Measurements from ENCODE around the gene TAS2R38. TPM values are rescaled to one million over a fixed set of nuclear protein-coding genes. Genes with fewer than 3 reads are reported as not detected.

Gene TAS2R38
- total and polyA plus RNA-seq, 4 donors, result not detected

DNA sequence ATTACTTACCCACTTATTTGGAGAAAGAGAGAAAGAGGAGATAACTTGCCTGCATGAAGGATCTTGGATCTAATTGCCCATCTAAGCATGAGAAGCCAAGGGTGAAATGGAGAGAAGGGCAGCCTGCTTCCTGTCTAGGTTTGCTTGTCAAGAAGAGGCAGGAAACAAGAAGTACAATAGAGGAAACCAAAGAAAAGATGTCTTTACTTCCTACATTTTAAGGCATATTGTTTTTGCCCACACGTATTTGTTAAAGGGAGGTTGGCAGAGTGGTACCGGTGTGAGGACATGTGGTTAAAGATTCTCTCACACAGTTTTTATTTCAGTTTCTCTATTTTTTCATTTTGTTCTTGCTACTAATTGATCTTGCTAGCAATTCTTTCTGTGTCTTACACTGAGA is 6.0 kb upstream of the TAS2R38 start:
- no peaks in the 10 kb centered on the region for H3K9me3 ChIP-seq (ENCODE audit: control insufficient read depth, insufficient read depth, low read length)
- no peaks in the 10 kb centered on the region for H3K27me3 ChIP-seq (ENCODE audit: control insufficient read depth, insufficient read depth, low read length)
- H3K4me1 ChIP-seq (ENCODE audit: control insufficient read depth, insufficient read depth, low read length), result peaks cover 6% of the 10 kb centered on the region
- WGBS (ENCODE audit: insufficient coverage), result no CpG with 5 or more reads among the region's 2 CpGs
- DNase-seq (ENCODE audit: low read depth in 4 of 6, low spot score in 6 of 6), result no peak
- no peak overlapping the region for H3K27ac ChIP-seq (ENCODE audit: low read depth, low read length)
- no peak overlapping the region for H3K4me3 ChIP-seq (ENCODE audit: low read depth, low read length)
- no peaks in the 10 kb centered on the region for H3K36me3 ChIP-seq (ENCODE audit: control insufficient read depth, insufficient read depth, low read length)

DNA sequence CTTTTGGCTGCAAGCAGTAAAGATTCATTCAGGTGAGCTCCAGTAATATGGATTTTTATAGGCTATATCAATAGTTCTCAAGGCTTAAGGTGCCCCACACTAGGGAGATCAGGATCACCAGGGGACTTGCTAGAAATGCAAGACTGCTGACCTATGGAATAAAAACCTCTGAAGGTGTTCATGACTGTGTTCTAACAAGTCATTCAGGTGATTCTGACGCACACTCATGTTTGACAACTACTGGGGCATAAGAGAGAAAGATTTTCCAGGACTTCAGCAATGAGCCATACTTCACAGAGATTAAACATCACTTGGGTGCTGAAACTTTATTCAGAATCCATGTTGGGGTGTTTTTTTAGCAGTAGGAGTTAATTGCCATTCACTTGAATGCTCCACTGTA is 4.8 kb upstream of the TAS2R38 start:
- H3K27ac ChIP-seq (ENCODE audit: low read depth, low read length), result no peak overlapping the region
- H3K27me3 ChIP-seq (ENCODE audit: control insufficient read depth, insufficient read depth, low read length), result no peaks in the 10 kb centered on the region
- no peak for DNase-seq (ENCODE audit: low read depth in 4 of 6, low spot score in 6 of 6)
- H3K4me3 ChIP-seq (ENCODE audit: low read depth, low read length), result no peak overlapping the region
- no peaks in the 10 kb centered on the region for H3K9me3 ChIP-seq (ENCODE audit: control insufficient read depth, insufficient read depth, low read length)
- H3K4me1 ChIP-seq (ENCODE audit: control insufficient read depth, insufficient read depth, low read length), result peaks cover 6% of the 10 kb centered on the region
- H3K36me3 ChIP-seq (ENCODE audit: control insufficient read depth, insufficient read depth, low read length), result no peaks in the 10 kb centered on the region
- no CpG with 5 or more reads among the region's 1 CpG for WGBS (ENCODE audit: insufficient coverage)

GRCh38 chr7:141976524-141977245 is 3.1 kb upstream of the TAS2R38 start:
- no peak for DNase-seq (ENCODE audit: low read depth in 4 of 6, low spot score in 6 of 6)
- Histone ChIP-seq H3K9me3 (ENCODE audit: control insufficient read depth, insufficient read depth, low read length) (no peaks in the 10 kb centered on the region), H3K36me3 (ENCODE audit: control insufficient read depth, insufficient read depth, low read length) (no peaks in the 10 kb centered on the region), H3K27me3 (ENCODE audit: control insufficient read depth, insufficient read depth, low read length) (no peaks in the 10 kb centered on the region), H3K4me3 (ENCODE audit: low read depth, low read length) (peak overlapping the region; percentile 22), H3K27ac (ENCODE audit: low read depth, low read length) (no peak overlapping the region), H3K4me1 (ENCODE audit: control insufficient read depth, insufficient read depth, low read length) (peaks cover 6% of the 10 kb centered on the region)
- WGBS (ENCODE audit: insufficient coverage), result 63% methylated on average over 3 of the region's 11 CpGs

DNA sequence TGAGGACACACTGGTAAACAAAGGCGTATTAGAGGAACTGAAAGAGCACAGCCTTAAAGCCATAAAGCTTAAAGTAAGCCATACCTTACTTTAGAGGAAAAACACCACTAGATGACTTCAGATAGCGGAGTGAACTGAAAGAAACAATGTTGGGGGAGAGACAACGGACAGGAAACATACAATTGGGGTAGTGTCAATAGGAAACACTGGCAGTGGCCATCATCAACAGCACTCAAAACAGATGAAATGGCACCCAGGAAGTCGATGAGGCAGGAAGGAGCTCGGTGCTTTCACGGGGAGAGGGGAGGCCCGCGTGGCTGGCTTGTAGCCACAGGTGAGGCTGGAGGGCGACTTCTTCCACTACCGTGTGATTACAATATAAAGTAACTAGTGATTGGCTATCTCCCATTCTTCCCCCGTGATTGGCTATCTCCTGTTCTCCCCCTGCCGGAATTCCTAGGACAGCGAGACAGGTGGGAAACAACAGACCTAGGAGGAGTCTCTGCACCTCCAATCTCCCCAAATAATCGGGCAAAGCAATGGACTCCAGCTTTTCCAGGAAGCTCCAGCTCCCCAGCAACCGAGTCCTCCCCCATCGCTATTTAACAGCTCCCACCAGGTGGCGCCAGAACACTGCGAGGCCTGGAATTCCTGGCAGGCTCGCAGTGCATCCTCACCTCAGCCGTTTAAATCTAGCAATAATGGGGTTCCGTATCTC is 2.4 kb upstream of the TAS2R38 start:
- Histone ChIP-seq H3K4me3 (ENCODE audit: low read depth, low read length) (peak overlapping the region; percentile 22), H3K36me3 (ENCODE audit: control insufficient read depth, insufficient read depth, low read length) (no peaks in the 10 kb centered on the region), H3K27ac (ENCODE audit: low read depth, low read length) (no peak overlapping the region), H3K27me3 (ENCODE audit: control insufficient read depth, insufficient read depth, low read length) (no peaks in the 10 kb centered on the region), H3K4me1 (ENCODE audit: control insufficient read depth, insufficient read depth, low read length) (peaks cover 6% of the 10 kb centered on the region), H3K9me3 (ENCODE audit: control insufficient read depth, insufficient read depth, low read length) (no peaks in the 10 kb centered on the region)
- 3% methylated on average over 12 of the region's 21 CpGs for WGBS (ENCODE audit: insufficient coverage)
- DNase-seq (ENCODE audit: low read depth in 4 of 6, low spot score in 6 of 6), result peak; percentile 46 to 94 (median 68)

GRCh38 chr7:141974831-141975230 is 1.3 kb upstream of the TAS2R38 start:
- WGBS (ENCODE audit: insufficient coverage), result no CpG with 5 or more reads among the region's 2 CpGs
- Histone ChIP-seq H3K4me1 (ENCODE audit: control insufficient read depth, insufficient read depth, low read length) (peaks cover 6% of the 10 kb centered on the region), H3K9me3 (ENCODE audit: control insufficient read depth, insufficient read depth, low read length) (no peaks in the 10 kb centered on the region), H3K27me3 (ENCODE audit: control insufficient read depth, insufficient read depth, low read length) (no peaks in the 10 kb centered on the region), H3K4me3 (ENCODE audit: low read depth, low read length) (no peak overlapping the region), H3K27ac (ENCODE audit: low read depth, low read length) (no peak overlapping the region), H3K36me3 (ENCODE audit: control insufficient read depth, insufficient read depth, low read length) (no peaks in the 10 kb centered on the region)
- peak in 3 of 6 donors; percentile 12 to 72 (median 31) for DNase-seq (ENCODE audit: low read depth in 4 of 6, low spot score in 6 of 6)

DNA sequence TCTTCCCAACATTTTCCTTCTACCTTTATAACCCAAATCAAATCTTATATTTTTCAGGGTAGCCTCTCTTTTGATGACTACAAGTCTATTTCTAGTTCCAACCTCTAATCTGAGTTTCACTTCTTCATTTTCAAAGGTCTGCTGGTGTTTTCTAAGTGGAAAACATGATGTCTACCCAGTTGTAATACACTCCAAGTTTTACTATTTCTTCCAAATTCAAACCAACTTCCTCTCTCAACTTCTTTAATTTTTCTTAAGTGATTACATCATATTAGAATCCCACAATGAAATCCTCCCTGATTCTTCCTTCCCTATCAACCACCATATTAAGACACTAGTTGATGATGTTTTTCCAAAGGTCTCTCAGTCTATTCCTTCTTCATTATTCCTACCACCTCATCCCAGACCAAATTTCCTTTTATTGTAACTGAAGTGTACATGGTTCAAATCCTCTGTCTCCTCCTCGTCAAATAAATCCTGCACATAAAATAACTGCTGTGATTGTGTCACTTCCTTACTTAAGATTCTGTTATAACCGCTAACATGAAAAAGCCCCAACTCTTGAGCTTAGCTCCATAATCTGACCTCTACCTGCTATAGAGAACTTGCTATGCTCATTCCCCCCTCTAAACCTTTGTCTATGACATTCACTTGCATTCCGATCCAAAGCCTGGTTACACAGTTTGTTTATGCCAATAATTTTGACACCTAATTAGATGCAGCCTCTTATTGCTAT is 12.7 kb downstream of the TAS2R38 start:
- Histone ChIP-seq H3K27ac (ENCODE audit: low read depth, low read length) (no peak overlapping the region), H3K9me3 (ENCODE audit: control insufficient read depth, insufficient read depth, low read length) (no peaks in the 10 kb centered on the region), H3K27me3 (ENCODE audit: control insufficient read depth, insufficient read depth, low read length) (no peaks in the 10 kb centered on the region), H3K4me3 (ENCODE audit: low read depth, low read length) (no peak overlapping the region), H3K36me3 (ENCODE audit: control insufficient read depth, insufficient read depth, low read length) (no peaks in the 10 kb centered on the region), H3K4me1 (ENCODE audit: control insufficient read depth, insufficient read depth, low read length) (no peaks in the 10 kb centered on the region)
- WGBS (ENCODE audit: insufficient coverage), result no CpG with 5 or more reads among the region's 3 CpGs
- DNase-seq (ENCODE audit: low read depth in 4 of 6, low spot score in 6 of 6), result no peak

DNA sequence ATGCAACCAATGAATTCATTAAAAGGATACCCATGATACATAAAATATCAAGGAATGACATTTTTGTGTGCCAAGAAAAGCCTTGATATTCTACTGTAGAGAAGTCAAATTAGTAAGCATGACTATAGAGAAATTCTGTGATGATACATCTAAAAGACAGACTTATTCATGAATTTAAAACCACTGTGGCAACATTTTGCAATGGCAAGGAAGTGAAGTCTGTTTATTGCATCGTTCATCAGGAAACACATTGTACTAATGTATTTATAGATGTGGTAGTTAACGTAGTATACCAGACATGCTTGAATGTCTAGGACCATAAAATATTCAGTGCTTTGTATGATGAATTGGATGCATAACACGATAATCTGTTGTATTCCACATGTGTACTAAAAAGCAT is 17.5 kb downstream of the TAS2R38 start:
- no peaks in the 10 kb centered on the region for H3K4me1 ChIP-seq (ENCODE audit: control insufficient read depth, insufficient read depth, low read length)
- H3K27ac ChIP-seq (ENCODE audit: low read depth, low read length), result no peak overlapping the region
- no peaks in the 10 kb centered on the region for H3K9me3 ChIP-seq (ENCODE audit: control insufficient read depth, insufficient read depth, low read length)
- DNase-seq (ENCODE audit: low read depth in 4 of 6, low spot score in 6 of 6), result peak in 1 of 6 donors; percentile 32
- 80% methylated on average over 2 of the region's 3 CpGs for WGBS (ENCODE audit: insufficient coverage)
- H3K4me3 ChIP-seq (ENCODE audit: low read depth, low read length), result no peak overlapping the region
- H3K36me3 ChIP-seq (ENCODE audit: control insufficient read depth, insufficient read depth, low read length), result no peaks in the 10 kb centered on the region
- no peaks in the 10 kb centered on the region for H3K27me3 ChIP-seq (ENCODE audit: control insufficient read depth, insufficient read depth, low read length)

- no peaks in the 10 kb centered on the region for H3K36me3 ChIP-seq (ENCODE audit: control insufficient read depth, insufficient read depth, low read length)
- 100% methylated on average over 1 of the region's 1 CpG for WGBS (ENCODE audit: insufficient coverage)
- no peak for DNase-seq (ENCODE audit: low read depth in 4 of 6, low spot score in 6 of 6)
These were observed 19.2 kb downstream of the TAS2R38 start for GRCh38 chr7:141954334-141954733.

DNA sequence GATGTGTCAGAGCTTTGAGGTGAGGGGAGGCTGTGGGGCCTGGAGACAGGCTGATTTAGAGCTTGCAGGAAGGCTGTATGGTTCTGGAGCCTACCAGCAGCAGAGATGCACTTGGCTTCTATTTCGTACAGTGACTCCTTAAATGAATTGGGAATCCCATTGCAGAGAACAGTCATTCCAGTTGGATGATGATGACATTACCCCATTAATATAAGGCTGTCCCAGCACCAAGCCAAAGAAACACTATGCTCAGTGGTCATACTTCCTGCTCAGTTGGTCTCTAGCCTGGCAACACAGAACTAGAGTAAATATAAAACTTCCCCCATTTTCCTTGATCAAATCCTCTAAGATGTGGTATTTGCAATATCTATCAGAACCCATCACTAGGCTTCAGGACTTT is 21.1 kb downstream of the TAS2R38 start:
- Histone ChIP-seq H3K4me3 (ENCODE audit: low read depth, low read length) (no peak overlapping the region), H3K27me3 (ENCODE audit: control insufficient read depth, insufficient read depth, low read length) (no peaks in the 10 kb centered on the region), H3K4me1 (ENCODE audit: control insufficient read depth, insufficient read depth, low read length) (no peaks in the 10 kb centered on the region), H3K27ac (ENCODE audit: low read depth, low read length) (no peak overlapping the region), H3K36me3 (ENCODE audit: control insufficient read depth, insufficient read depth, low read length) (no peaks in the 10 kb centered on the region), H3K9me3 (ENCODE audit: control insufficient read depth, insufficient read depth, low read length) (no peaks in the 10 kb centered on the region)
- DNase-seq (ENCODE audit: low read depth in 4 of 6, low spot score in 6 of 6), result no peak
- 100% methylated on average over 1 of the region's 1 CpG for WGBS (ENCODE audit: insufficient coverage)

More at GRCh38 chr7:141954334-141954733, 19.2 kb downstream of the TAS2R38 start:
- Histone ChIP-seq H3K27ac (ENCODE audit: low read depth, low read length) (no peak overlapping the region), H3K27me3 (ENCODE audit: control insufficient read depth, insufficient read depth, low read length) (no peaks in the 10 kb centered on the region), H3K4me3 (ENCODE audit: low read depth, low read length) (no peak overlapping the region), H3K9me3 (ENCODE audit: control insufficient read depth, insufficient read depth, low read length) (no peaks in the 10 kb centered on the region), H3K4me1 (ENCODE audit: control insufficient read depth, insufficient read depth, low read length) (no peaks in the 10 kb centered on the region)
